Activated naive CD8-positive, alpha-beta T cell treated with anti-CD3 and anti-CD28 coated beads, Interleukin-2, amount 50 U/mL, for 16 hours (primary cell): ENCODE measurements around the gene PDS5B.
"Not testable (repeated sequence)": the region's sequence is repeated elsewhere in the genome, so short reads cannot be mapped to it uniquely, and the experiment has no call there.

Source experiments
- DNase-seq: peaks from one replicate; pipeline ENCODE4 v3.0.0-alpha.2; 2020; ENCODE audit warnings: low read depth, low spot score

The PDS5B gene

GRCh38 chr13:32647926-32648325 is 61.7 kb downstream of the PDS5B start:
- DNase-seq = no peak

GRCh38 chr13:32650705-32651311 is 64.6 kb downstream of the PDS5B start:
- no peak for DNase-seq

GRCh38 chr13:32657309-32657708 is 71.1 kb downstream of the PDS5B start:
- no peak for DNase-seq

- no peak for DNase-seq
These were observed 73.5 kb downstream of the PDS5B start for GRCh38 chr13:32659736-32660135.

GRCh38 chr13:32660227-32660626 is 74.0 kb downstream of the PDS5B start:
- no peak for DNase-seq

GRCh38 chr13:32661685-32662084 is 75.4 kb downstream of the PDS5B start:
- DNase-seq = no peak

GRCh38 chr13:32663660-32664059 is 77.4 kb downstream of the PDS5B start:
- no peak for DNase-seq

- DNase-seq = no peak
These were observed 80.8 kb downstream of the PDS5B start for GRCh38 chr13:32666990-32667571.

- no peak for DNase-seq
These were observed 82.9 kb downstream of the PDS5B start for GRCh38 chr13:32669030-32669646.

- DNase-seq = no peak
These were observed 88.3 kb downstream of the PDS5B start for GRCh38 chr13:32674503-32674902.

GRCh38 chr13:32676242-32676641 is 90.0 kb downstream of the PDS5B start:
- DNase-seq = no peak

GRCh38 chr13:32682130-32682529 is 95.9 kb downstream of the PDS5B start:
- no peak for DNase-seq

GRCh38 chr13:32682740-32683139 is 96.5 kb downstream of the PDS5B start:
- DNase-seq = no peak

- DNase-seq = no peak
These were observed 101.0 kb downstream of the PDS5B start for GRCh38 chr13:32687275-32687674.

GRCh38 chr13:32695602-32696250 is 109.5 kb downstream of the PDS5B start:
- no peak for DNase-seq

- no peak for DNase-seq
These were observed 121.2 kb downstream of the PDS5B start for GRCh38 chr13:32707471-32707870.

GRCh38 chr13:32713397-32713796 is 127.1 kb downstream of the PDS5B start:
- no peak for DNase-seq

- not testable (repeated sequence) for DNase-seq
These were observed 129.9 kb downstream of the PDS5B start for GRCh38 chr13:32716201-32716600.

- DNase-seq = no peak
These were observed 133.8 kb downstream of the PDS5B start for GRCh38 chr13:32720026-32720425.

GRCh38 chr13:32721131-32722034 is 135.1 kb downstream of the PDS5B start:
- not testable (repeated sequence) for DNase-seq

GRCh38 chr13:32722340-32722739 is 136.1 kb downstream of the PDS5B start:
- DNase-seq = no peak

GRCh38 chr13:32723987-32724386 is 137.7 kb downstream of the PDS5B start:
- no peak for DNase-seq
